Stomach (tissue), 4 donors: Measurements from ENCODE around the gene RNU5B-1.

Experiments used
- EP300 ChIP-seq: sonication (generic); formaldehyde crosslinking; IDR thresholded peaks from one replicate; pipeline ENCODE4 v1.6.1; 2017; ENCODE audit warnings: antibody characterized with exemption
- POLR2A ChIP-seq, 4 donors: fragments of 450-650 bp; IDR thresholded peaks; one replicate each; pipeline ENCODE4 v1.6.1; 2016; ENCODE audit warnings: antibody characterized with exemption in 4 of 4, control low read depth in 2 of 4, mild to moderate bottlenecking in 1 of 4, moderate library complexity in 1 of 4
- POLR2AphosphoS5 ChIP-seq, 3 donors: sonication (generic); formaldehyde crosslinking; IDR thresholded peaks; one replicate each; pipeline ENCODE4 v1.6.1; 2016; ENCODE audit warnings: antibody characterized with exemption in 3 of 3
- TF ChIP-seq, protein P1 (sequence below), 7 experiments: fragments of 450-650 bp in 4 of 7; fragments of 200-600 bp in 3 of 7; sonication (generic) in 3 of 7; IDR thresholded peaks; one replicate each; pipeline ENCODE4 v1.5.1; 2016 to 2019; ENCODE audit warnings: antibody characterized with exemption in 7 of 7, control low read depth in 2 of 7, mild to moderate bottlenecking in 1 of 7

- TF ChIP-seq, protein P1, sequence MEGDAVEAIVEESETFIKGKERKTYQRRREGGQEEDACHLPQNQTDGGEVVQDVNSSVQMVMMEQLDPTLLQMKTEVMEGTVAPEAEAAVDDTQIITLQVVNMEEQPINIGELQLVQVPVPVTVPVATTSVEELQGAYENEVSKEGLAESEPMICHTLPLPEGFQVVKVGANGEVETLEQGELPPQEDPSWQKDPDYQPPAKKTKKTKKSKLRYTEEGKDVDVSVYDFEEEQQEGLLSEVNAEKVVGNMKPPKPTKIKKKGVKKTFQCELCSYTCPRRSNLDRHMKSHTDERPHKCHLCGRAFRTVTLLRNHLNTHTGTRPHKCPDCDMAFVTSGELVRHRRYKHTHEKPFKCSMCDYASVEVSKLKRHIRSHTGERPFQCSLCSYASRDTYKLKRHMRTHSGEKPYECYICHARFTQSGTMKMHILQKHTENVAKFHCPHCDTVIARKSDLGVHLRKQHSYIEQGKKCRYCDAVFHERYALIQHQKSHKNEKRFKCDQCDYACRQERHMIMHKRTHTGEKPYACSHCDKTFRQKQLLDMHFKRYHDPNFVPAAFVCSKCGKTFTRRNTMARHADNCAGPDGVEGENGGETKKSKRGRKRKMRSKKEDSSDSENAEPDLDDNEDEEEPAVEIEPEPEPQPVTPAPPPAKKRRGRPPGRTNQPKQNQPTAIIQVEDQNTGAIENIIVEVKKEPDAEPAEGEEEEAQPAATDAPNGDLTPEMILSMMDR (IDR thresholded peaks at IDR 0.05): no peak
- no peak for TF ChIP-seq POLR2A (IDR thresholded peaks at IDR 0.05)
- TF ChIP-seq POLR2AphosphoS5 (IDR thresholded peaks at IDR 0.05): no peak
- TF ChIP-seq EP300: no peak
Measured at GRCh38 chr15:65277015-65277414, 27.5 kb upstream of the RNU5B-1 start.
